H1 (cell line): ENCODE measurements around the gene PLEKHS1. TPM values are rescaled to one million over a fixed set of nuclear protein-coding genes. Genes with fewer than 3 reads are reported as not detected.

Experiments
- CTCF ChIA-PET: fragments of 300-600 bp; sonication (Branson Sonifier 250); formaldehyde crosslinking; loops from one replicate; lab custom pipeline; 2021; ENCODE audit not compliant: partially characterized antibody; lab: Charles Lee
- POLR2A ChIA-PET: fragments of 300-600 bp; sonication (Branson Sonifier 250); formaldehyde crosslinking; loops from one replicate; lab custom pipeline; 2021; ENCODE audit warnings: inconsistent platforms; ENCODE audit not compliant: partially characterized antibody; lab: Charles Lee
- DNase-seq, 2 experiments: peaks; one replicate each; pipeline versions ENCODE4 v3.0.0 to v3.0.0-alpha.2; 2010 to 2022; ENCODE audit warnings: low spot score in 2 of 2, low read depth in 1 of 2, mixed read lengths in 1 of 2
- FAIRE-seq: peaks from 2 replicates; lab custom pipeline; 2011; peaks lifted over from hg19 to GRCh38; lab: Jason Lieb, UNC
- H2AFZ ChIP-seq: 2 replicates; pipeline ENCODE4 v1.8.1; 2012; ENCODE audit warnings: low read length, inconsistent platforms
- H2AK5ac ChIP-seq: 2 replicates; pipeline ENCODE4 v1.6.1; 2013; ENCODE audit warnings: low read depth, low read length
- H2BK120ac ChIP-seq: replicated peaks from 2 replicates; pipeline ENCODE3; 2013; ENCODE audit warnings: low read depth, low read length, inconsistent platforms
- H2BK12ac ChIP-seq: 2 replicates; pipeline ENCODE4 v1.6.1; 2013; ENCODE audit warnings: low read depth, low read length
- H2BK15ac ChIP-seq: 2 replicates; pipeline ENCODE4 v1.6.1; 2013; ENCODE audit warnings: low read length
- H2BK20ac ChIP-seq: 2 replicates; pipeline ENCODE4 v1.6.1; 2013; ENCODE audit warnings: low read length
- H2BK5ac ChIP-seq: 2 replicates; pipeline ENCODE4 v1.6.1; 2013; ENCODE audit warnings: low read depth, low read length
- H3K14ac ChIP-seq: 2 replicates; pipeline ENCODE4 v1.6.1; 2013; ENCODE audit warnings: inconsistent platforms; ENCODE audit not compliant: insufficient read length
- H3K18ac ChIP-seq: 2 replicates; pipeline ENCODE4 v1.6.1; 2013; ENCODE audit warnings: low read length; ENCODE audit errors: extremely low read depth
- H3K23ac ChIP-seq: 2 replicates; pipeline ENCODE4 v1.6.1; 2013; ENCODE audit warnings: inconsistent platforms; ENCODE audit not compliant: insufficient read length
- H3K23me2 ChIP-seq: 2 replicates; pipeline ENCODE4 v1.6.1; 2013; ENCODE audit warnings: low read depth, low read length
- H3K27ac ChIP-seq: 2 replicates; pipeline ENCODE4 v1.6.1; 2011; ENCODE audit warnings: low read depth, low read length, inconsistent platforms
- H3K27me3 ChIP-seq, 4 experiments: replicated peaks in 1 of 4; 1 replicate in 1 of 4; 2 replicates in 3 of 4; pipeline versions ENCODE4 v1.6.1 to v1.8.1; 2011 to 2013; ENCODE audit warnings: low read length in 3 of 4, mild to moderate bottlenecking in 3 of 4, inconsistent platforms in 2 of 4, mixed read lengths in 2 of 4, moderate library complexity in 1 of 4; ENCODE audit not compliant: control insufficient read depth in 3 of 4, insufficient read depth in 3 of 4; ENCODE audit errors: extremely low read depth in 1 of 4
- H3K36me3 ChIP-seq, 4 experiments: 2 replicates each; pipeline versions ENCODE4 v1.6.1 to v1.8.1; 2011 to 2013; ENCODE audit warnings: mild to moderate bottlenecking in 4 of 4, low read length in 3 of 4, moderate library complexity in 2 of 4, control low read depth in 1 of 4, inconsistent platforms in 1 of 4; ENCODE audit not compliant: insufficient read depth in 4 of 4, control insufficient read depth in 2 of 4
- H3K4ac ChIP-seq: replicated peaks from 2 replicates; pipeline ENCODE3; 2013; ENCODE audit warnings: low read length, low read depth, mixed read lengths, inconsistent platforms; ENCODE audit not compliant: insufficient read length
- H3K4me1 ChIP-seq, 4 experiments: replicated peaks in 1 of 4; 1 replicate in 1 of 4; 2 replicates in 3 of 4; pipeline versions ENCODE4 v1.6.1 to v1.8.1; 2011 to 2013; ENCODE audit warnings: low read length in 3 of 4, inconsistent platforms in 2 of 4, mixed read lengths in 1 of 4; ENCODE audit not compliant: insufficient read depth in 4 of 4, control insufficient read depth in 3 of 4
- H3K4me2 ChIP-seq, 2 experiments: 2 replicates each; pipeline versions ENCODE4 v1.6.1 to v1.8.1; 2011 to 2013; ENCODE audit warnings: low read depth in 2 of 2, low read length in 2 of 2, control low read depth in 1 of 2, inconsistent platforms in 1 of 2, mild to moderate bottlenecking in 1 of 2; ENCODE audit not compliant: insufficient read depth in 1 of 2
- H3K4me3 ChIP-seq, 4 experiments: fragments of 200-600, 300-600 bp in 1 of 4; sonication (generic), shearing (Covaris generic), sonication (Bioruptor Twin) in 1 of 4; 2 replicates each; pipeline versions ENCODE4 v1.5.1 to v1.8.1; 2011 to 2016; ENCODE audit warnings: low read length in 4 of 4, low read depth in 3 of 4, control low read depth in 2 of 4, inconsistent platforms in 2 of 4, mild to moderate bottlenecking in 2 of 4, mixed read lengths in 1 of 4, moderate library complexity in 1 of 4; ENCODE audit not compliant: insufficient read depth in 2 of 4; ENCODE audit errors: extremely low read depth in 1 of 4
- H3K56ac ChIP-seq: replicated peaks from 2 replicates; pipeline ENCODE3; 2013; ENCODE audit warnings: low read depth, mild to moderate bottlenecking, mixed read lengths, low read length, inconsistent platforms; ENCODE audit not compliant: insufficient read length
- H3K79me1 ChIP-seq: 2 replicates; pipeline ENCODE4 v1.6.1; 2013; ENCODE audit warnings: low read depth, low read length, control low read depth
- H3K79me2 ChIP-seq, 2 experiments: 2 replicates each; pipeline versions ENCODE4 v1.6.1 to v1.8.1; 2012 to 2013; ENCODE audit warnings: low read length in 2 of 2, mild to moderate bottlenecking in 2 of 2, inconsistent platforms in 1 of 2; ENCODE audit not compliant: insufficient read depth in 2 of 2, control insufficient read depth in 1 of 2
- H3K9ac ChIP-seq, 4 experiments: replicated peaks in 1 of 4; 1 replicate in 1 of 4; 2 replicates in 3 of 4; pipeline versions ENCODE4 v1.6.1 to v1.8.1; 2011 to 2013; ENCODE audit warnings: low read depth in 3 of 4, low read length in 3 of 4, control low read depth in 2 of 4, mild to moderate bottlenecking in 2 of 4, moderate library complexity in 2 of 4, inconsistent platforms in 1 of 4; ENCODE audit errors: extremely low read depth in 1 of 4
- H3K9me3 ChIP-seq, 2 experiments: 2 replicates each; pipeline versions ENCODE4 v1.6.1 to v1.8.1; 2012 to 2013; ENCODE audit warnings: mild to moderate bottlenecking in 2 of 2, moderate library complexity in 2 of 2, control low read depth in 1 of 2, inconsistent platforms in 1 of 2, low read depth in 1 of 2, low read length in 1 of 2, mixed read lengths in 1 of 2; ENCODE audit not compliant: insufficient read depth in 2 of 2
- H4K20me1 ChIP-seq, 2 experiments: replicated peaks in 1 of 2; 2 replicates each; pipeline versions ENCODE3 to v1.8.1; 2011 to 2013; ENCODE audit warnings: inconsistent platforms in 2 of 2, low read length in 2 of 2, mild to moderate bottlenecking in 1 of 2; ENCODE audit not compliant: insufficient read depth in 2 of 2, control insufficient read depth in 1 of 2
- H4K5ac ChIP-seq: 2 replicates; pipeline ENCODE4 v1.6.1; 2013; ENCODE audit warnings: low read length, low read depth, mixed read lengths, inconsistent platforms; ENCODE audit not compliant: insufficient read length
- H4K8ac ChIP-seq: 2 replicates; pipeline ENCODE4 v1.8.0; 2013; ENCODE audit warnings: mild to moderate bottlenecking, moderate library complexity, low read length, inconsistent platforms; ENCODE audit not compliant: insufficient read depth; ENCODE audit errors: extremely low read depth
- H4K91ac ChIP-seq: replicated peaks from 2 replicates; pipeline ENCODE3; 2013; ENCODE audit warnings: low read length, mixed read lengths, inconsistent platforms; ENCODE audit not compliant: insufficient read length
- BACH1 ChIP-seq: IDR thresholded peaks from 2 replicates; pipeline ENCODE4 v1.6.1; 2012; ENCODE audit warnings: low read length, improper control_type of control experiment
- RBBP5 ChIP-seq: IDR thresholded peaks from 2 replicates; pipeline ENCODE4 v1.7.1; 2012; ENCODE audit warnings: low read depth, mild to moderate bottlenecking, inconsistent platforms, low read length, moderate library complexity, borderline replicate concordance
- SUZ12 ChIP-seq: fragments of 200-600 bp; sonication (generic); IDR thresholded peaks from 2 replicates; pipeline ENCODE4 v1.6.1; 2012; ENCODE audit warnings: mild to moderate bottlenecking, inconsistent platforms, low read length, moderate library complexity, mixed read lengths
- WGBS, 2 experiments: shearing (Covaris generic) in 1 of 2; methylation state at CpG; one replicate each; pipeline versions ENCODE4 v1.1.6 to v1.1.7; 2013 to 2015; ENCODE audit warnings: low lambda C conversion rate in 2 of 2, mixed read lengths in 2 of 2, inconsistent platforms in 1 of 2, low coverage in 1 of 2, missing lambda C conversion rate in 1 of 2; ENCODE audit not compliant: insufficient replicate concordance in 2 of 2, insufficient coverage in 1 of 2, insufficient read length in 1 of 2; ENCODE audit errors: extremely low coverage in 1 of 2, missing lambda C conversion rate in 1 of 2; 5-methylcytosine and 5-hydroxymethylcytosine counted together
- polyA plus RNA-seq, 7 experiments: library from polyadenylated mRNA; depleted of rRNA in 3 of 7; stranded (reverse) in 5 of 7; unstranded in 2 of 7; fragments of >200 nt in 5 of 7; fragments of 200-250 nt in 2 of 7; gene quantifications; 1 replicate in 5 of 7; 2 replicates in 1 of 7; 4 replicates in 1 of 7; pipeline versions ENCODE4 v1.2.1 to v1.2.3, GENCODE V29; 2011 to 2013; ENCODE audit warnings: missing spikeins in 2 of 7, mixed read lengths in 2 of 7
- total RNA-seq: library from RNA; stranded (reverse); fragmentation: NEBNext Ultra II Directional; extraction: Animal tissue kit (Norgen Biotek cat#: 25700); gene quantifications from 2 replicates; pipeline ENCODE4 v1.2.1, GENCODE V29; 2021

The PLEKHS1 gene
- total and polyA plus RNA-seq, 2 of the 8 experiments (the other 6 are each of a cell fraction or from before 2014, with no cell fraction given): not detected

DNA sequence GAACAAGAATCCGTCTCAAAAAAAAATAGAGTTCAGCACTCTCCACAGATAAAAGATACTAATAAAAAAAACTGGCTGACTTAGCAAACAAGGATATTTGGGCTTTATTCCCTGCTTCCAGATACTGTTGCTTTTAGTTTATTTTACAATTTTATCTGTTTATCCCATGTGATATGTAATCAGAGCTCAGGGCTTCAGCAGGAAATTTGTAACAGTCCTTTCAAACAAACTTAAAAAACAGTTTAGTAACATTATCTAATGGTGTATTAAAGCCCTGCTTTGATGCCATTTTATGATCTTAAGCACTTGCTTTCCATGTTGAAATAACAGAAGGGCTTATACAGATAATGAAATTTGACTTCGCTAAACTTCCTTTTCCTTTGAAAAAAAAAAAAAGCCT, 74.3 kb downstream of the PLEKHS1 start:
- no peak for FAIRE-seq
- ChIA-PET POLR2A (interaction anchor here (0.5 kb wide), 1 partner anchor 166 kb away, joined by 4 read pairs; no protein-coding TSS in a partner anchor), CTCF (no interaction called here)
- Histone ChIP-seq H4K8ac (no peak overlapping the region), H4K20me1 (no peaks in the 10 kb centered on the region), H2BK20ac (no peak overlapping the region), H2BK12ac (no peak overlapping the region), H3K27me3 (no peaks in the 10 kb centered on the region), H3K4me2 (no peak overlapping the region), H3K9ac (no peak overlapping the region), H4K5ac (no peak overlapping the region), H3K79me2 (no peaks in the 10 kb centered on the region), H3K4me3 (no peak overlapping the region), H3K36me3 (no peaks in the 10 kb centered on the region), H2BK120ac (no peak overlapping the region), H3K27ac (no peak overlapping the region), H2AFZ (no peak overlapping the region), H3K9me3 (no peaks in the 10 kb centered on the region), H3K18ac (no peak overlapping the region), H3K14ac (no peak overlapping the region), H3K23ac (no peak overlapping the region), H3K4me1 (peaks cover 0 to 5% (median 2%) of the 10 kb centered on the region in 4 experiments; a peak in 3 of 7 replicates), H3K4ac (no peak overlapping the region), H2BK5ac (no peak overlapping the region), H3K56ac (no peak overlapping the region), H3K23me2 (no peaks in the 10 kb centered on the region)
- no peak for DNase-seq
- WGBS, 2 experiments: 86% methylated on average over 2 of the region's 2 CpGs; no CpG with 5 or more reads in 1 of the 2 experiments
- TF ChIP-seq SUZ12: no peak
- no peak for TF ChIP-seq RBBP5
- no peak for TF ChIP-seq BACH1
- TF ChIP-seq, all 59 proteins: peak for 0
- Histone ChIP-seq H3K79me1 (no peaks in the 10 kb centered on the region), H2AK5ac (no peak overlapping the region), H2BK15ac (no peak overlapping the region), H4K91ac (no peak overlapping the region)
